GOT3 (cell line): ENCODE results near the gene OTOP2.
"Not testable (repeated sequence)": the region's sequence is repeated elsewhere in the genome, so short reads cannot be mapped to it uniquely, and the experiment has no call there.

Experiments used
- DNase-seq: peaks from one replicate; lab custom pipeline; 2025; ENCODE audit warnings: mixed read lengths; lab: John Stamatoyannopoulos, UW

The OTOP2 gene

GRCh38 chr17:74901353-74902135 is 22.5 kb upstream of the OTOP2 start:
- no peak for DNase-seq

GRCh38 chr17:74903034-74903433 is 21.0 kb upstream of the OTOP2 start:
- no peak for DNase-seq

GRCh38 chr17:74903671-74904070 is 20.4 kb upstream of the OTOP2 start:
- no peak for DNase-seq

GRCh38 chr17:74904687-74905409 is 19.2 kb upstream of the OTOP2 start:
- DNase-seq, result no peak

- DNase-seq, result not testable (repeated sequence)
These were observed 17.8 kb upstream of the OTOP2 start for GRCh38 chr17:74906214-74906793.

- DNase-seq, result no peak
These were observed 17.1 kb upstream of the OTOP2 start for GRCh38 chr17:74907012-74907411.

- not testable (repeated sequence) for DNase-seq
These were observed 15.0 kb upstream of the OTOP2 start for GRCh38 chr17:74909097-74909496.

- DNase-seq, result not testable (repeated sequence)
These were observed 12.7 kb upstream of the OTOP2 start for GRCh38 chr17:74911423-74911822.

- no peak for DNase-seq
These were observed 7.8 kb upstream of the OTOP2 start for GRCh38 chr17:74916136-74916850.

GRCh38 chr17:74916851-74917199 is 7.2 kb upstream of the OTOP2 start:
- DNase-seq, result no peak

- no peak for DNase-seq
These were observed 6.6 kb upstream of the OTOP2 start for GRCh38 chr17:74917430-74917829.

GRCh38 chr17:74918906-74919305 is 5.2 kb upstream of the OTOP2 start:
- DNase-seq, result no peak

- no peak for DNase-seq
These were observed 4.4 kb upstream of the OTOP2 start for GRCh38 chr17:74919440-74920305.

GRCh38 chr17:74920306-74920620 is 3.8 kb upstream of the OTOP2 start:
- no peak for DNase-seq

- no peak for DNase-seq
These were observed 3.4 kb upstream of the OTOP2 start for GRCh38 chr17:74920642-74921025.

GRCh38 chr17:74921026-74921681 is 2.9 kb upstream of the OTOP2 start:
- DNase-seq, result no peak

- DNase-seq, result no peak
These were observed 2.3 kb upstream of the OTOP2 start for GRCh38 chr17:74921769-74922168.

GRCh38 chr17:74922172-74922571 is 1.9 kb upstream of the OTOP2 start:
- DNase-seq, result no peak

GRCh38 chr17:74922694-74923537 is 1.2 kb upstream of the OTOP2 start, which contains the start of gene USH1G:
Gene USH1G (minus strand): TSS chr17:74923255. CDS start chr17:74923073, 182 bp downstream.
- DNase-seq, result no peak
